Right lung (tissue), 5 donors: ENCODE data around the gene ZNF778. TPM values are rescaled to one million over a fixed set of nuclear protein-coding genes. Genes with fewer than 3 reads are reported as not detected.

Source experiments
- DNase-seq, 2 donors: peaks; one replicate each; pipeline ENCODE4 v3.0.0-alpha.2; 2013
- polyA plus RNA-seq, 5 donors: library from polyadenylated mRNA; unstranded; fragments of 120-200 nt; gene quantifications; one replicate each; pipeline versions ENCODE4 v1.2.1 to v1.2.3, GENCODE V29; 2013; ENCODE audit warnings: inconsistent platforms in 1 of 5, low replicate concordance in 1 of 5; ENCODE audit not compliant: insufficient read length in 5 of 5, insufficient read depth in 1 of 5

The ZNF778 gene
- polyA plus RNA-seq, 5 donors, result 4.0 to 6.7 (median 4.1) TPM

GRCh38 chr16:89275837-89276720, 58.6 kb downstream of the ZNF778 start:
- no peak for DNase-seq

- no peak for DNase-seq
Measured at GRCh38 chr16:89277049-89277448, 59.5 kb downstream of the ZNF778 start.

- DNase-seq, result no peak
Measured at GRCh38 chr16:89277641-89278341, 60.3 kb downstream of the ZNF778 start.

GRCh38 chr16:89278441-89279240, 61.1 kb downstream of the ZNF778 start:
- DNase-seq, result no peak

- no peak for DNase-seq
Measured at GRCh38 chr16:89279666-89280481, 62.4 kb downstream of the ZNF778 start.

- no peak for DNase-seq
Measured at GRCh38 chr16:89280546-89281188, 63.2 kb downstream of the ZNF778 start.

GRCh38 chr16:89281189-89281577, 63.7 kb downstream of the ZNF778 start:
- DNase-seq, result no peak

GRCh38 chr16:89281829-89282228, 64.3 kb downstream of the ZNF778 start:
- no peak for DNase-seq

GRCh38 chr16:89282523-89282922, 65.0 kb downstream of the ZNF778 start:
- no peak for DNase-seq

GRCh38 chr16:89283449-89283848, 65.9 kb downstream of the ZNF778 start:
- no peak for DNase-seq

GRCh38 chr16:89285381-89285780, 67.9 kb downstream of the ZNF778 start:
- no peak for DNase-seq

- no peak for DNase-seq
Measured at GRCh38 chr16:89286096-89286495, 68.6 kb downstream of the ZNF778 start.

Other genes with a start within 250 kb of the ZNF778 start
- 1 to 10 TPM; 3.6 to 9.0 (median 5.6) TPM for gene CBFA2T3, start 240.5 kb upstream of the ZNF778 start, polyA plus RNA-seq
- gene ACSF3, start 123.9 kb upstream of the ZNF778 start, polyA plus RNA-seq, result 10 to 100 TPM; 27.9 to 36.5 (median 33.4) TPM
- 10 to 100 TPM in 1 of 5 donors, under 1 TPM in 4; 0.10 to 10.6 (median 0.37) TPM for gene CDH15, start 46.0 kb upstream of the ZNF778 start, polyA plus RNA-seq
- 1 to 10 TPM in 3 of 5 donors, under 1 TPM in 2; 0.48 to 3.1 (median 1.1) TPM for gene SLC22A31, start 17.2 kb upstream of the ZNF778 start, polyA plus RNA-seq